GM18868 (cell line): ENCODE results near the gene LDB2.
A peak's percentile ranks its signal among the peaks of the same experiment; 100 is the strongest.
"Not testable (repeated sequence)": the region's sequence is repeated elsewhere in the genome, so short reads cannot be mapped to it uniquely, and the experiment has no call there.

ENCODE experiments used
- ATAC-seq: cut with Tn5 transposase; IDR thresholded peaks from one replicate; pipeline ENCODE4 v1.9.1; 2021; ENCODE audit warnings: mild to moderate bottlenecking, moderate library complexity; ENCODE audit not compliant: unreplicated experiment

The LDB2 gene

GRCh38 chr4:16897991-16898827, at the start of gene LDB2:
Gene LDB2, minus strand, starts transcription at chr4:16898645.
- ATAC-seq: no peak

- no peak for ATAC-seq
Observed at GRCh38 chr4:16942491-16942890, 44.0 kb upstream of the LDB2 start.

GRCh38 chr4:16939178-16939577, 40.7 kb upstream of the LDB2 start:
- ATAC-seq: no peak

- ATAC-seq: no peak
Observed at GRCh38 chr4:16938512-16939040, 40.1 kb upstream of the LDB2 start.

- no peak for ATAC-seq
Observed at GRCh38 chr4:16931339-16932305, 33.2 kb upstream of the LDB2 start.

- no peak for ATAC-seq
Observed at GRCh38 chr4:16926214-16926613, 27.8 kb upstream of the LDB2 start.

GRCh38 chr4:16918716-16919115, 20.3 kb upstream of the LDB2 start:
- not testable (repeated sequence) for ATAC-seq

GRCh38 chr4:16916719-16917337, 18.4 kb upstream of the LDB2 start:
- ATAC-seq: peak; percentile 100

- ATAC-seq: no peak
Observed at GRCh38 chr4:16916031-16916430, 17.6 kb upstream of the LDB2 start.

GRCh38 chr4:16914208-16914607, 15.8 kb upstream of the LDB2 start:
- no peak for ATAC-seq

GRCh38 chr4:16912896-16913295, 14.5 kb upstream of the LDB2 start:
- ATAC-seq: no peak

GRCh38 chr4:16909281-16909680, 10.8 kb upstream of the LDB2 start:
- no peak for ATAC-seq

GRCh38 chr4:16908377-16909021, 10.1 kb upstream of the LDB2 start:
- no peak for ATAC-seq

- ATAC-seq: no peak
Observed at GRCh38 chr4:16900325-16900724, 1.9 kb upstream of the LDB2 start.

- ATAC-seq: no peak
Observed at GRCh38 chr4:16896881-16897750, 1.3 kb downstream of the LDB2 start.

- ATAC-seq: no peak
Observed at GRCh38 chr4:16894406-16894805, 4.0 kb downstream of the LDB2 start.

- no peak for ATAC-seq
Observed at GRCh38 chr4:16893141-16893651, 5.2 kb downstream of the LDB2 start.

- ATAC-seq: no peak
Observed at GRCh38 chr4:16890651-16891050, 7.8 kb downstream of the LDB2 start.

GRCh38 chr4:16889945-16890344, 8.5 kb downstream of the LDB2 start:
- no peak for ATAC-seq
